SK-N-SH (cell line): ENCODE data around the gene PER2. TPM values are rescaled to one million over a fixed set of nuclear protein-coding genes. Genes with fewer than 3 reads are reported as not detected.

Experiments
- CTCF ChIA-PET: fragments of 300-600, 350-600 bp; formaldehyde crosslinking; extraction: SDS; loops from one replicate; lab custom pipeline; 2021; lab: Yijun Ruan, JAX
- POLR2A ChIA-PET: fragments of 350-600 bp; sonication (Branson Sonifier 250); formaldehyde crosslinking; extraction: SDS; loops from one replicate; lab custom pipeline; 2020; ENCODE audit warnings: antibody characterized with exemption, inconsistent platforms; lab: Yijun Ruan, JAX
- DNase-seq: peaks from one replicate; pipeline ENCODE4 v3.0.0; 2012
- H2AFZ ChIP-seq: fragments of 200-600 bp; sonication (generic); 2 replicates; pipeline ENCODE4 v1.8.1; 2016; ENCODE audit warnings: antibody characterized with exemption, mild to moderate bottlenecking, low read depth
- H3F3A ChIP-seq: fragments of 200-600 bp; sonication (generic); replicated peaks from 2 replicates; pipeline ENCODE3; 2016; ENCODE audit warnings: antibody characterized with exemption, mild to moderate bottlenecking; ENCODE audit not compliant: insufficient read depth
- H3K27ac ChIP-seq, 2 experiments: fragments of 200-500 bp in 1 of 2; fragments of 200-600 bp in 1 of 2; sonication (Bioruptor generic) in 1 of 2; sonication (generic), shearing (Covaris generic) in 1 of 2; 2 replicates each; pipeline versions ENCODE4 v1.5.1 to v1.6.1; 2014 to 2016; ENCODE audit warnings: low read depth in 2 of 2, inconsistent platforms in 1 of 2, low read length in 1 of 2, mild to moderate bottlenecking in 1 of 2, mixed read lengths in 1 of 2
- H3K27me3 ChIP-seq: fragments of 200-600 bp; sonication (generic), shearing (Covaris generic); 2 replicates; pipeline ENCODE4 v1.6.1; 2016; ENCODE audit warnings: mixed run types; ENCODE audit not compliant: insufficient read depth
- H3K36me3 ChIP-seq, 2 experiments: fragments of 200-500 bp in 1 of 2; fragments of 200-600 bp in 1 of 2; sonication (Bioruptor generic) in 1 of 2; sonication (generic) in 1 of 2; replicated peaks in 1 of 2; 2 replicates each; pipeline versions ENCODE3 to v1.5.1; 2014 to 2016; ENCODE audit warnings: low read length in 1 of 2, mild to moderate bottlenecking in 1 of 2; ENCODE audit not compliant: insufficient read depth in 2 of 2, control insufficient read depth in 1 of 2
- H3K4me1 ChIP-seq, 2 experiments: fragments of 200-500 bp in 1 of 2; fragments of 200-600 bp in 1 of 2; sonication (Bioruptor generic) in 1 of 2; sonication (generic), shearing (Covaris generic) in 1 of 2; 2 replicates each; pipeline versions ENCODE4 v1.5.1 to v1.6.1; 2014 to 2016; ENCODE audit warnings: low read depth in 1 of 2, low read length in 1 of 2, mixed run types in 1 of 2; ENCODE audit not compliant: insufficient read depth in 2 of 2, control insufficient read depth in 1 of 2
- H3K4me2 ChIP-seq: fragments of 200-600 bp; sonication (generic), shearing (Covaris generic); 2 replicates; pipeline ENCODE4 v1.6.1; 2017; ENCODE audit warnings: mixed run types
- H3K4me3 ChIP-seq, 2 experiments: fragments of 200-500 bp in 1 of 2; fragments of 200-600 bp in 1 of 2; sonication (Bioruptor generic) in 1 of 2; sonication (generic), shearing (Covaris generic) in 1 of 2; 2 replicates each; pipeline versions ENCODE4 v1.5.1 to v1.8.1; 2014 to 2016; ENCODE audit warnings: low read depth in 2 of 2, inconsistent platforms in 1 of 2, low read length in 1 of 2, mild to moderate bottlenecking in 1 of 2, mixed read lengths in 1 of 2, moderate library complexity in 1 of 2
- H3K79me2 ChIP-seq: fragments of 200-600 bp; sonication (generic); 2 replicates; pipeline ENCODE4 v1.8.1; 2017; ENCODE audit warnings: mild to moderate bottlenecking; ENCODE audit not compliant: insufficient read depth
- H3K9ac ChIP-seq: fragments of 200-600 bp; sonication (generic); 2 replicates; pipeline ENCODE4 v1.6.1; 2017; ENCODE audit warnings: mixed run types
- H3K9me2 ChIP-seq: fragments of 200-600 bp; sonication (generic); 2 replicates; pipeline ENCODE4 v1.6.1; 2017; ENCODE audit warnings: mixed run types
- H3K9me3 ChIP-seq: fragments of 200-600 bp; sonication (generic); 2 replicates; pipeline ENCODE4 v1.6.1; 2017; ENCODE audit warnings: mixed run types, mild to moderate bottlenecking, moderate library complexity
- H4K20me1 ChIP-seq: fragments of 200-600 bp; sonication (generic); 2 replicates; pipeline ENCODE4 v1.6.1; 2017; ENCODE audit warnings: mild to moderate bottlenecking, mixed run types; ENCODE audit not compliant: insufficient read depth
- CTCF ChIP-seq: fragments of 200-600 bp; sonication (generic); IDR thresholded peaks from 2 replicates; pipeline ENCODE4 v1.6.1; 2017; ENCODE audit warnings: antibody characterized with exemption, mild to moderate bottlenecking, moderate library complexity
- ELF1 ChIP-seq: IDR thresholded peaks from 2 replicates; pipeline ENCODE4 v1.4.0; 2012
- EP300 ChIP-seq, 2 experiments: IDR thresholded peaks; 2 replicates each; pipeline versions ENCODE4 v1.4.0 to v1.6.1; 2012; ENCODE audit warnings: borderline replicate concordance in 1 of 2, low read depth in 1 of 2, low read length in 1 of 2
- FOXM1 ChIP-seq: IDR thresholded peaks from 2 replicates; pipeline ENCODE4 v1.4.0; 2012; ENCODE audit warnings: low read depth, mild to moderate bottlenecking
- IRF3 ChIP-seq: fragments of 150-350 bp; IDR thresholded peaks from 2 replicates; pipeline ENCODE4 v1.6.1; 2016; ENCODE audit warnings: mild to moderate bottlenecking, low read depth, low read length
- JUND ChIP-seq: IDR thresholded peaks from 2 replicates; pipeline ENCODE4 v1.4.0; 2012
- POLR2AphosphoS5 ChIP-seq: IDR thresholded peaks from 2 replicates; pipeline ENCODE4 v1.6.1; 2012; ENCODE audit warnings: low read depth, low read length
- RAD21 ChIP-seq: IDR thresholded peaks from 2 replicates; pipeline ENCODE4 v1.6.1; 2012; ENCODE audit warnings: mild to moderate bottlenecking, low read length
- RFX5 ChIP-seq: IDR thresholded peaks from 2 replicates; pipeline ENCODE4 v1.6.1; 2012; ENCODE audit warnings: mild to moderate bottlenecking, improper control_type of control experiment, low read length
- TAF1 ChIP-seq: IDR thresholded peaks from 2 replicates; pipeline ENCODE4 v1.6.1; 2012; ENCODE audit warnings: low read depth, mild to moderate bottlenecking, low read length, moderate library complexity, borderline replicate concordance
- USF1 ChIP-seq: IDR thresholded peaks from 2 replicates; pipeline ENCODE4 v1.4.0; 2012; ENCODE audit warnings: low read depth, borderline replicate concordance
- YY1 ChIP-seq: IDR thresholded peaks from 2 replicates; pipeline ENCODE4 v1.4.0; 2012; ENCODE audit warnings: low read depth, mild to moderate bottlenecking
- ZBTB33 ChIP-seq: IDR thresholded peaks from 2 replicates; pipeline ENCODE4 v1.4.0; 2012; ENCODE audit warnings: low read depth, borderline replicate concordance
- WGBS: methylation state at CpG from one replicate; pipeline ENCODE4 v1.1.6; 2017; ENCODE audit warnings: low lambda C conversion rate; 5-methylcytosine and 5-hydroxymethylcytosine counted together
- polyA plus RNA-seq, 3 experiments: library from polyadenylated mRNA; depleted of rRNA; stranded (reverse); fragments of >200 nt; gene quantifications; 2 replicates each; pipeline ENCODE4 v1.2.3, GENCODE V29; 2012

Gene PER2
- polyA plus RNA-seq (2012; rRNA removed), result 0.82 and 0.96 TPM in 2 replicates
- 0.50 and 0.71 TPM in 2 replicates for polyA plus RNA-seq (2012; cell fraction: cytosol; rRNA removed)
- polyA plus RNA-seq (2012; cell fraction: nucleus; rRNA removed), result 2.5 and 2.6 TPM in 2 replicates

- ChIA-PET CTCF (interaction anchor here (0.8 to 5.7 kb wide), 10 partner anchors 9 to 44 kb away, joined by 3 to 28 read pairs (median 4); no protein-coding TSS in a partner anchor), POLR2A (no interaction called here)
- 19% methylated on average over 27 of the region's 65 CpGs for WGBS
These were observed at the start of gene PER2 for GRCh38 chr2:238287737-238288649. Gene PER2, minus strand, starts transcription at chr2:238288610. Its CDS starts 10,674 bp downstream, at chr2:238277936.

More at GRCh38 chr2:238287737-238288649, at the start of gene PER2:
- peak within 1 kb of the TSS; percentile 74 to 75 for H3K4me3 ChIP-seq
- peaks cover 20% of the 10 kb centered on the region; the same call in 1 of the 2 replicates for H3K79me2 ChIP-seq
- H3K9me3 ChIP-seq, result no peaks in the 10 kb centered on the region
- no peaks in the 10 kb centered on the region for H3K36me3 ChIP-seq
- H3K27me3 ChIP-seq, result no peaks in the 10 kb centered on the region
- H3K9ac ChIP-seq, result peak within 1 kb of the TSS; percentile 89
- peak within 1 kb of the TSS; percentile 95 for H3K4me2 ChIP-seq
- DNase-seq, result peak; percentile 71
- peaks cover 8 to 15% of the 10 kb centered on the region in 2 experiments; a peak in 3 of 4 replicates for H3K4me1 ChIP-seq
- peaks cover 15% of the 10 kb centered on the region; the same call in 1 of the 2 replicates for H4K20me1 ChIP-seq
- peak; percentile 19; the same call in 1 of the 2 replicates for TF ChIP-seq RAD21
- no peak for TF ChIP-seq IRF3
- TF ChIP-seq EP300 (IDR thresholded peaks at IDR 0.05; ENCODE audit: borderline replicate concordance in 1 of 2, low read depth in 1 of 2, low read length in 1 of 2), result 0 out of 4 replicates have a peak, but pooled peaks of 1 of the 2 experiments have one; percentile 10
- no peak for TF ChIP-seq ZBTB33
- TF ChIP-seq FOXM1, result no peak
- 0 out of 2 replicates have a peak, but pooled peaks have one; percentile 24 for TF ChIP-seq RFX5
- TF ChIP-seq JUND, result no peak
- no peak for TF ChIP-seq POLR2AphosphoS5
- no peak for TF ChIP-seq ELF1
- TF ChIP-seq CTCF, result peak; percentile 23; the same call in 1 of the 2 replicates
- no peak for TF ChIP-seq USF1
- no peak for TF ChIP-seq YY1
- TF ChIP-seq TAF1, result no peak; the same call in 1 of the 2 replicates
- peak within 1 kb of the TSS; percentile 97 for H2AFZ ChIP-seq
- H3F3A ChIP-seq, result no peaks in the 10 kb centered on the region
- no peaks in the 10 kb centered on the region for H3K9me2 ChIP-seq
- peak within 1 kb of the TSS in 1 of 2 experiments; percentile 67; a peak in 2 of 4 replicates for H3K27ac ChIP-seq
